Mesendoderm (in vitro differentiated cells): ENCODE data around the gene HNRNPA3.
A peak's percentile ranks its signal among the peaks of the same experiment; 100 is the strongest.
"Not testable (repeated sequence)": the region's sequence is repeated elsewhere in the genome, so short reads cannot be mapped to it uniquely, and the experiment has no call there.

Experiments
- DNase-seq: peaks from one replicate; pipeline ENCODE4 v3.0.0; 2013
- H2AK5ac ChIP-seq: 2 replicates; pipeline ENCODE4 v1.6.1; 2013; ENCODE audit warnings: low read length, inconsistent platforms
- H2BK120ac ChIP-seq: 2 replicates; pipeline ENCODE4 v1.6.1; 2013; ENCODE audit warnings: low read depth, mild to moderate bottlenecking, low read length, moderate library complexity, mixed read lengths
- H2BK15ac ChIP-seq: replicated peaks from 2 replicates; pipeline ENCODE4 v1.6.1; 2013; ENCODE audit warnings: low read depth, mild to moderate bottlenecking, moderate library complexity
- H2BK5ac ChIP-seq: 2 replicates; pipeline ENCODE4 v1.6.1; 2013; ENCODE audit warnings: low read length, inconsistent platforms
- H3K18ac ChIP-seq: 2 replicates; pipeline ENCODE4 v1.6.1; 2013; ENCODE audit warnings: mild to moderate bottlenecking, low read length, mixed read lengths
- H3K23ac ChIP-seq: one replicate; pipeline ENCODE4 v1.6.1; 2013; ENCODE audit warnings: low read length
- H3K27ac ChIP-seq: 2 replicates; pipeline ENCODE4 v1.5.1; 2013; ENCODE audit warnings: low read depth, mild to moderate bottlenecking, inconsistent platforms, low read length, moderate library complexity
- H3K27me3 ChIP-seq: 2 replicates; pipeline ENCODE4 v1.6.1; 2013; ENCODE audit warnings: low read length, control low read depth, mild to moderate bottlenecking, inconsistent platforms; ENCODE audit not compliant: insufficient read depth, poor library complexity
- H3K36me3 ChIP-seq: 2 replicates; pipeline ENCODE4 v1.6.1; 2013; ENCODE audit warnings: low read length, inconsistent platforms; ENCODE audit not compliant: control insufficient read depth, insufficient read depth
- H3K4ac ChIP-seq: one replicate; pipeline ENCODE4 v1.6.1; 2013; ENCODE audit warnings: low read depth, mild to moderate bottlenecking, low read length, moderate library complexity
- H3K4me1 ChIP-seq: 2 replicates; pipeline ENCODE4 v1.6.1; 2013; ENCODE audit warnings: low read depth, low read length, inconsistent platforms; ENCODE audit not compliant: control insufficient read depth
- H3K4me2 ChIP-seq: 2 replicates; pipeline ENCODE4 v1.6.1; 2013; ENCODE audit warnings: low read length
- H3K4me3 ChIP-seq: 2 replicates; pipeline ENCODE4 v1.5.1; 2013; ENCODE audit warnings: mild to moderate bottlenecking, low read length
- H3K56ac ChIP-seq: one replicate; pipeline ENCODE4 v1.6.1; 2013; ENCODE audit warnings: low read length
- H3K79me1 ChIP-seq: 2 replicates; pipeline ENCODE4 v1.6.1; 2013; ENCODE audit warnings: low read length, inconsistent platforms
- H3K79me2 ChIP-seq: 2 replicates; pipeline ENCODE4 v1.6.1; 2013; ENCODE audit warnings: mild to moderate bottlenecking, low read length; ENCODE audit not compliant: control insufficient read depth, insufficient read depth
- H3K9ac ChIP-seq: 2 replicates; pipeline ENCODE4 v1.6.1; 2013; ENCODE audit warnings: low read length, inconsistent platforms
- H4K5ac ChIP-seq: one replicate; pipeline ENCODE4 v1.6.1; 2013; ENCODE audit warnings: low read length
- H4K8ac ChIP-seq: one replicate; pipeline ENCODE4 v1.6.1; 2013; ENCODE audit warnings: low read depth, mild to moderate bottlenecking, control low read depth, low read length, moderate library complexity
- WGBS: extraction: QIAGEN DNeasy Blood & Tissue Kit; methylation state at CpG from one replicate; pipeline ENCODE4 v1.1.7; 2013; ENCODE audit warnings: low lambda C conversion rate, missing lambda C conversion rate; ENCODE audit not compliant: insufficient coverage; ENCODE audit errors: extremely low coverage; 5-methylcytosine and 5-hydroxymethylcytosine counted together

HNRNPA3 gene

GRCh38 chr2:177193240-177193639 lies 19.4 kb upstream of the HNRNPA3 start:
- Histone ChIP-seq H3K4me1 (no peaks in the 10 kb centered on the region), H3K4me3 (no peak overlapping the region), H3K79me2 (no peaks in the 10 kb centered on the region), H2BK15ac (no peak overlapping the region), H2BK5ac (no peak overlapping the region), H3K23ac (no peak overlapping the region), H3K9ac (no peak overlapping the region), H3K4me2 (no peak overlapping the region), H3K4ac (no peak overlapping the region), H2AK5ac (no peak overlapping the region), H3K18ac (no peak overlapping the region), H2BK120ac (no peak overlapping the region), H3K36me3 (no peaks in the 10 kb centered on the region), H4K8ac (no peak overlapping the region), H3K56ac (no peak overlapping the region), H3K27ac (no peak overlapping the region), H3K27me3 (no peaks in the 10 kb centered on the region), H3K79me1 (no peaks in the 10 kb centered on the region), H4K5ac (no peak overlapping the region)
- no peak for DNase-seq
- 100% methylated on average over 1 of the region's 4 CpGs for WGBS

- H3K79me1 ChIP-seq = no peaks in the 10 kb centered on the region
- WGBS = no CpG with 5 or more reads among the region's 1 CpG
- H3K56ac ChIP-seq = no peak overlapping the region
These were observed 17.4 kb upstream of the HNRNPA3 start for GRCh38 chr2:177195194-177195593.

DNA sequence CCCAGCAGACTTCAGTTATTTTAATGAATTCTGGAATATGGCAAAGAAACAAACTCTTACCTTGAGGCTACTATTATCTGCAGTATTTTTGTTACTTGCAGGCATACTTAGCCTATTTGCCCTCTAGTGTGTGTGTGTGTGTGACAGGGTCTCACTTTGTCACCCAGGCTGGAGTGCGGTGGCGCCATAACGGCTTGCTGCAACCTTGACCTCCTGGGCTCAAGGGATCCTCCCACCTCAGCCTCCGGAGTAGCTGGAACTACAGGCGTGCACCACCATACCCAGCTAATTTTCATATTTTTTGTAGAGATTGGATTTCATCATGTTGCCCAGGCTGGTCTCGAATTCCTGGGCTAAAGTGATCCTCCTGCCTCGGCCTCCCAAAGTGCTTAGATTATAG lies 12.2 kb upstream of the HNRNPA3 start:
- H3K79me1 ChIP-seq, H3K4me1 ChIP-seq, H3K27ac ChIP-seq, H3K79me2 ChIP-seq, DNase-seq, H2BK15ac ChIP-seq, H3K18ac ChIP-seq, H2AK5ac ChIP-seq, H3K4me2 ChIP-seq, H3K9ac ChIP-seq, H4K5ac ChIP-seq, H3K27me3 ChIP-seq, H2BK120ac ChIP-seq, H3K36me3 ChIP-seq, H4K8ac ChIP-seq, H2BK5ac ChIP-seq, H3K56ac ChIP-seq, H3K23ac ChIP-seq, H3K4ac ChIP-seq, H3K4me3 ChIP-seq: not testable (repeated sequence)
- WGBS = no CpG with 5 or more reads among the region's 7 CpGs

More at GRCh38 chr2:177195194-177195593, 17.4 kb upstream of the HNRNPA3 start:
- no peak overlapping the region for H2BK120ac ChIP-seq
- no peak overlapping the region for H3K27ac ChIP-seq
- H2BK5ac ChIP-seq = no peak overlapping the region
- no peak for DNase-seq
- no peak overlapping the region for H3K9ac ChIP-seq
- no peak overlapping the region for H3K23ac ChIP-seq
- no peaks in the 10 kb centered on the region for H3K4me1 ChIP-seq
- H3K4ac ChIP-seq = no peak overlapping the region
- no peak overlapping the region for H3K4me2 ChIP-seq
- H3K79me2 ChIP-seq = no peaks in the 10 kb centered on the region
- no peak overlapping the region for H4K5ac ChIP-seq
- H2AK5ac ChIP-seq = no peak overlapping the region
- no peak overlapping the region for H4K8ac ChIP-seq
- no peak overlapping the region for H2BK15ac ChIP-seq
- H3K4me3 ChIP-seq = no peak overlapping the region
- H3K36me3 ChIP-seq = no peaks in the 10 kb centered on the region
- H3K27me3 ChIP-seq = no peaks in the 10 kb centered on the region
- H3K18ac ChIP-seq = no peak overlapping the region

GRCh38 chr2:177201919-177202346 lies 10.7 kb upstream of the HNRNPA3 start:
- no peaks in the 10 kb centered on the region for H3K79me1 ChIP-seq
- no peaks in the 10 kb centered on the region for H3K27me3 ChIP-seq
- no peak overlapping the region for H2BK15ac ChIP-seq
- no peaks in the 10 kb centered on the region for H3K4me1 ChIP-seq
- H2BK120ac ChIP-seq = no peak overlapping the region
- H3K36me3 ChIP-seq = no peaks in the 10 kb centered on the region
- H4K8ac ChIP-seq = no peak overlapping the region
- no peak overlapping the region for H3K4me2 ChIP-seq
- no peak overlapping the region for H3K56ac ChIP-seq
- H4K5ac ChIP-seq = no peak overlapping the region
- H2BK5ac ChIP-seq = no peak overlapping the region
- no peak overlapping the region for H3K27ac ChIP-seq
- no CpG with 5 or more reads among the region's 3 CpGs for WGBS
- H2AK5ac ChIP-seq = no peak overlapping the region
- no peak overlapping the region for H3K4me3 ChIP-seq
- H3K18ac ChIP-seq = no peak overlapping the region
- H3K9ac ChIP-seq = no peak overlapping the region
- H3K79me2 ChIP-seq = no peaks in the 10 kb centered on the region
- no peak overlapping the region for H3K4ac ChIP-seq
- no peak overlapping the region for H3K23ac ChIP-seq
- no peak for DNase-seq

GRCh38 chr2:177204417-177204816 lies 8.2 kb upstream of the HNRNPA3 start:
- Histone ChIP-seq H3K79me2 (no peaks in the 10 kb centered on the region), H3K27me3 (no peaks in the 10 kb centered on the region), H4K8ac (no peak overlapping the region), H4K5ac (no peak overlapping the region), H3K4me1 (no peaks in the 10 kb centered on the region), H3K23ac (no peak overlapping the region), H2AK5ac (no peak overlapping the region), H3K4ac (no peak overlapping the region), H3K27ac (no peak overlapping the region), H3K36me3 (no peaks in the 10 kb centered on the region), H3K4me3 (no peak overlapping the region), H3K18ac (no peak overlapping the region), H2BK5ac (no peak overlapping the region), H2BK15ac (no peak overlapping the region), H3K4me2 (no peak overlapping the region), H3K56ac (no peak overlapping the region), H3K79me1 (no peaks in the 10 kb centered on the region), H2BK120ac (no peak overlapping the region), H3K9ac (no peak overlapping the region)
- no CpG with 5 or more reads among the region's 3 CpGs for WGBS
- peak; percentile 53 for DNase-seq

GRCh38 chr2:177207101-177207500 lies 5.5 kb upstream of the HNRNPA3 start:
- H4K5ac ChIP-seq = no peak overlapping the region
- no peaks in the 10 kb centered on the region for H3K4me1 ChIP-seq
- no peak overlapping the region for H2AK5ac ChIP-seq
- H2BK15ac ChIP-seq = no peak overlapping the region
- peaks cover 3% of the 10 kb centered on the region for H3K79me2 ChIP-seq
- H3K4me3 ChIP-seq = no peak overlapping the region
- H3K56ac ChIP-seq = no peak overlapping the region
- no peaks in the 10 kb centered on the region for H3K27me3 ChIP-seq
- no peaks in the 10 kb centered on the region for H3K79me1 ChIP-seq
- H3K18ac ChIP-seq = no peak overlapping the region
- no peak overlapping the region for H3K27ac ChIP-seq
- no CpG with 5 or more reads among the region's 2 CpGs for WGBS
- H3K4me2 ChIP-seq = no peak overlapping the region
- H3K4ac ChIP-seq = no peak overlapping the region
- no peaks in the 10 kb centered on the region for H3K36me3 ChIP-seq
- no peak for DNase-seq
- no peak overlapping the region for H4K8ac ChIP-seq
- no peak overlapping the region for H3K9ac ChIP-seq
- no peak overlapping the region for H2BK120ac ChIP-seq
- no peak overlapping the region for H3K23ac ChIP-seq
- H2BK5ac ChIP-seq = no peak overlapping the region
